NCI-H2227 (cell line): Measurements from ENCODE around the gene SMARCA4.

Experiments
- DNase-seq: peaks from one replicate; lab custom pipeline; 2025; ENCODE audit not compliant: unreplicated experiment; lab: John Stamatoyannopoulos, UW

Gene SMARCA4

DNA sequence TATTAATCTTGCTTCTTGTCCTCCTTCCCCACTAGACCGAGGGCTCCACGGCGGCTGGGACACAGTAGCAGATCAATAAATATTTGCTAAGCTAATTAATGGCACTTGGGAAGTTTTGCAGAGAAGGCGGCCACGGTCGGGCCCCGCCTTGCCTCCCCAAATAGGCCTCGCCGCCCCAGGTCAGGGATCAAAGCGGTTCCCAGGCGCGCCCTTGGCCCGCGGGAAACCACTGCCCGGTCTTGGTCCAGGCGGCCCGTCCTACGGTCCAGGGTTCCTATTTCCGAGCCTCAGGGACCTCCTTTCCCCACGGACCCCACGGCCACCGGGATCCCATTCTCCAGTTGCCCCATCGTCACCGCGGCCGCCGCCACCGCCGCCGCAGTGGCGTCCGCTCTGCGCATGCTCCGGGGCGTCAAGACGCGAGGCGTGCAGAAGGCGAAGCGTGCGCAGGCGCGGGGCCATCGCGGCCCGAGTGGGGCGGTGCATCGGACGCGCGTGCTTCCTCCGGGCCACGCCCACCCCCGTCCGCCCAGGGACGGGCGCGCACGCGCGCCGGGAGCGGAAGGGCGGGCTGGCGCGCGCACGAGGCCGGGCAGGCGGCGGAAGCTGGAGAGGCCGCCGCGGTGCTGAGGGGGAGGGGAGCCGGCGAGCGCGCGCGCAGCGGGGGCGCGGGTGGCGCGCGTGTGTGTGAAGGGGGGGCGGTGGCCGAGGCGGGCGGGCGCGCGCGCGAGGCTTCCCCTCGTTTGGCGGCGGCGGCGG, at the start of gene SMARCA4:
Gene SMARCA4 (plus strand): TSS at position 717 of the 759 bp plus-strand sequence. CDS start 23,122 bp downstream, outside the sequence.
- peak; percentile 97 for DNase-seq

DNA sequence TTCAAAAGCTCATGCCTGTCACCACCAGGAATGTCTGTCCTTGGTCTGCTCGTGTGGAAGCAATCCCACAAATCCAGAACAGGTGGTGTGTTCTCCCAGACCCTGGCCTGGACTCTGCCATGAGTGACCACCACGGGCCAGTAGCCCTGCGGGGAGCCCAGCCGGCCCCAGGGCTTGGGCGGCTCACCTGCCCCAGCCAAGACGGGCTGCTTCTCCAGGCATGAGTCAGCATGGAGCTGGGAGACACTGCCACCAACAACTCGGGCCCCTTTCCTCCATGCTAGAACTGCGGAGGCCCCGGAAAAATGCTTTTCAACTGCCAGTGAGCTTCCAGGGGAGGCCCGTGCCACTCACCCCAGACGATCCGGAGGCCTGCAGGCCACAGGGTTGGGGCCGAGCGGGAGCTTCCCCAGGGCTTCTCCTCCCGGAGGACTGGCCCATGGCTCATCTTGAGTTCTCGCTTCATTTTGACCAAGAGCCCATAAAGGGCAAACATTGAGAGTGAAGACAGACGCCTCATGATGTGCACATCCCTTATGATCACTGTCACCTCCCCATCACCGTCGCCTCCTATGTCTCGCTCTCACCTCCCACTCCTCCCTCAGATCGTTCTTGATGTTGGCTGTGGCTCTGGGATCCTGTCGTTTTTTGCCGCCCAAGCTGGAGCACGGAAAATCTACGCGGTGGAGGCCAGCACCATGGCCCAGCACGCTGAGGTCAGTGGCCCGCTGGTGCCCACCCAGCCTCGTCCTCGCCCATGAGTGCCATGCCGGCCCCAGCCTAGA, 49.1 kb upstream of the SMARCA4 start:
- DNase-seq: no peak

DNA sequence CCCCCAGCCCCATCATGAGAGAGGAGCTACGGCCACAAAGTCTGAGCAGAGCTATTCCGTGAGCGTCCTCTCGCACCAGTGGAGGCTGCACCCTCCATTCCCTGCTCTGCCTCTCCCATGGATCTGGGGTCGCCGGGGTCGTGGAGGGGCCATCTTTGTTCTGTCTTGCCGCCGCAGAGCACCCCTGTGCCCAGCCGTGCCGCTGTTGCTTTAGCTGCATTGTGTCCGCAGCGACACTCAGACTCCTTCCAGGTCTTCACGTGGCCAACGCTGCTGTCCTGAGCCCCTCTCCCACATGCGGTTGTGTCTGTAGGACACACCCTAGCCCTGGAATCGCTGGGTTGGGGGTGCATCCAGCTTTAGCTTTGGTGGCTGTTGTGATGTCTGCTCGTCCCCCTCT, 48.2 kb upstream of the SMARCA4 start:
- DNase-seq: no peak

DNA sequence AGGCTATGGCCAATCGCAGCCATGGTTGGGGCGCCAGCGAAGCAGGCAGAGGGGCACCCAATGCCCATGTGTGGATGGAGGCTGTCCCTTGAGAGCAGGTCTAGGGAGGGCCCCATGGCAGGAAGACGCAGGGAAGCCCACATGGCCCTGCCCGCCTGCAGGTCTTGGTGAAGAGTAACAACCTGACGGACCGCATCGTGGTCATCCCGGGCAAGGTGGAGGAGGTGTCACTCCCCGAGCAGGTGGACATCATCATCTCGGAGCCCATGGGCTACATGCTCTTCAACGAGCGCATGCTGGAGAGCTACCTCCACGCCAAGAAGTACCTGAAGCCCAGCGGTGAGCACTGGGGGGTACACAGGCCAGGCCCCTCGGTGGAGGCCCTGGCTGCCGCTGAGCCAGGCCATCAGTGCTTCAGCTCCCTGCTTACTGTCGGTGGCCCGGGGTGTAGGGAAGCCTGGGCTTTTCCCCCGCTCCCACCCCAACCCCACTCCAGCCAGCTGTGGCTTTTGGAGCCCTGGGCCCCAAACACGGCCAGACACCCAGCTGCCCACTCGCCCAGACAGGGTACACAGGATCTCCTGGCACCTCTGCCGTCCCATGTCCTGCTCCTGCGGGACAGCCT, 47.0 kb upstream of the SMARCA4 start:
- no peak for DNase-seq

DNA sequence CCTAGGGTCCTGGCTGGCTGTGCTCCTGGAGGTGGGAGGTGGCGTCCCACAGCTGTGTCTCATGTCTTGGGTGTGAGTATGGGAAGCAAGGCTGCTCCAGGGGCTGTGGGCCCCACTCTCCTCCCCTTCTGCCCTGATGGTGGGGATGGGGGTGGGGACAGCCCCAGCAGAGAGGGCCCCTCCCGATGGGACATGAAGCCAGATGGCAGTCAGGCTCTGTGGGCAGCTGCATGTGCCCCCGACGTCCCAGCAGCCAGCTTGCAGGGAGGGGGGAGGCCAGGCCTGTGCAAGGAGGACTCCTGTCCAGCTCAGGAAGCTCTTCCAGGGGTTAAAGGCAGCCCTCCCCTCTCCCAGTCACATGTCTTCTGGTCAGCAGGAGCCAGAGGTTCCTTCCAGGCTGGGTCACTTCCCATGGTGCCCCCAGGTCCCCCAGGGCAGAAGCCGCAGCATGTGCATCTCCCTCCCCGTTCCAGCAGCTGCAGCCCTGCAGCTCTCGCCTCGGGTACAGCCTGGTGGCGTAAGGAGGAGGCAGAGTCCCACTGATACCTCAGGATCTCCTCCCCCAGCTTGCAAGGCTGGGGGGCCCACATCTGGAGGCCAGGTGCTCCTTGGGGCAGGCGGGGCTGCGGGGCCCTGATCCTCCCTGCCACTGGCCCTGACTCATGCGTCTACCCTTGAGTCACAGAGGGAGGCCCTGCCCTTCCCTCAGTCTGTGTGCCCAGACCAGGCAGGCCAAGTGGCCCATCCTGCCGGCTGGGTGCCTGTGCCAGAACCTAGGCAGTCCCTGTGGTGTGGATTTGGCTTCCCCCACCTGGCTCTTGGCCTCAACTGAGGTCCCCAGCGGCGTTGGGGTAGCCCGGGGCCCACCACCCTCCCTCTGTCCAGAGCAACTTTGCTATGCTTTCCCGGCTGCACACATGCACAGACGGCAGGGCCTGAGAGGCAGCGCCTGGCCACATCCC, 45.4 kb upstream of the SMARCA4 start:
- no peak for DNase-seq

DNA sequence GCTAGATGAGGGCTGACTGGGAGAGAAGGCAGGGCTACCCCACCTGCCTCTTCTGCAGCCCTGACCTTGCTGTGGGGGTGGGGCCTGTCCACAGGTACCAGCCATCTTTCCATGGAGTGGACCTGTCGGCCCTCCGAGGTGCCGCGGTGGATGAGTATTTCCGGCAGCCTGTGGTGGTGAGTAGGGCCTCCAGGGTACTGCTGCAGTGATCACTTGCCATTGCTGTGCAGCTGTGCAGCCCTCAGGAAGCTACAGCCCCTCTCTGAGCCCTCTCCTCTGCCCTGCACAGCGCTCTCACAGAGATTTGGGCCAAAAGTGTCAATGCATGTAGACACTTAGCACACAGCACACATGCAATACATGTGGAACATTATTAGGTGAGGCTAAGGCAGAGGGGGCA, 44.2 kb upstream of the SMARCA4 start:
- no peak for DNase-seq

DNA sequence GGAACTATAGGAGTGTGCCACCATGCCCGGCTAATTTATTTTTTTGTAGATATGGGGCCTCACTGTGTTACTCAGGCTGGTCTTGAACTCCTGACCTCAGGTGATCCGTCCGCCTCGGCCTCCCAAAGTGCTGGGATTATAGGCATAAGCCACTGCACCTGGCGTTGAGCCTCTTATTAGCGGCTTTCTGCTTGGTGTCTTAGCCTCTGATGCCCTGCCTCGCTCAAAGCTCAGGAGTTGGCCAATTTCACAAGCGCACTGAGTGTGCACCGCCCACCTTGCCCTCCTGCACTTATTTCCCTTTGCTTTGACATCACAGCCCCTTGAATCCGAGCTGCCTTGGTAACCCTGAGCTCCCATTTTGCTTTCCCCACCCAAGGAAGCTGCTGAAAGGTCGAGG, 42.5 kb upstream of the SMARCA4 start:
- peak; percentile 7 for DNase-seq

DNA sequence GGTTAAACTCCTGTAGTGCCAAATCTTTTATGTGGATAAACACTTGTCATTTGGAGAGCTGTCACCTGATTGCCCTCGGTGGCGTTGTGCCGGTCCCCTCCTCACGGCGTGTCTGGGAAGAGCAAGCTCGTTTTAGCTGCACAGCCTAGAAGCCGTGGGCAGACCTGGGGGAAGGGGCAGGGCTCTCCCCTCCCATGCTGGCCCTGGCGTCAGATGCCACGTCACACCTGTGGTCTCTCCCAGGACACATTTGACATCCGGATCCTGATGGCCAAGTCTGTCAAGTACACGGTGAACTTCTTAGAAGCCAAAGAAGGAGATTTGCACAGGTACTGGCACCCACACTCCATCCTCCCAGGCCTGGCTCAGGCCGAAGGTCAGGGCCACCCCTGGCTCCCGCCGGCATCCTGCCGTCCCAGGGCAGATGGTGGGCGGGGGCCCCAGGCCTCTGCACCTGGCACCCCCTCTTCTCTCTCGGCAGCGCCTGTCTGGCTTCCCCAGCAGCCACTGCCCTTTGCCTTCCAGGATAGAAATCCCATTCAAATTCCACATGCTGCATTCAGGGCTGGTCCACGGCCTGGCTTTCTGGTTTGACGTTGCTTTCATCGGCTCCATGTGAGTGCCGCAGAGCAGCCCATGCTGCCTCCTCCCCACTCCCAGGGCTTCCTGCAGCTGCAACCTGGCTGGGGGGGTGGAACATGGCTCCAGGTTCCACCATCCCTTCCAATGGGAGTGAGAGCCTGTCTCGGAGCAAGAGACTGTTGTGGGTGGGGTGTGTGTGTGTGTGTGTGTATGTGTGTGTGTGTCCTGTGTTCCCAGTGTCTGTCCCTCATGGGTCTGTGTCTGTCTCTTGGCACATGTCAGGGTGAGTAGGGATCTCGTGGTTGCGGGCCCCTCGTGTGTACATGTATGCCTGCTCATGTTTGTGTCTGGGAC, 41.2 kb upstream of the SMARCA4 start:
- DNase-seq: peak; percentile 30

DNA sequence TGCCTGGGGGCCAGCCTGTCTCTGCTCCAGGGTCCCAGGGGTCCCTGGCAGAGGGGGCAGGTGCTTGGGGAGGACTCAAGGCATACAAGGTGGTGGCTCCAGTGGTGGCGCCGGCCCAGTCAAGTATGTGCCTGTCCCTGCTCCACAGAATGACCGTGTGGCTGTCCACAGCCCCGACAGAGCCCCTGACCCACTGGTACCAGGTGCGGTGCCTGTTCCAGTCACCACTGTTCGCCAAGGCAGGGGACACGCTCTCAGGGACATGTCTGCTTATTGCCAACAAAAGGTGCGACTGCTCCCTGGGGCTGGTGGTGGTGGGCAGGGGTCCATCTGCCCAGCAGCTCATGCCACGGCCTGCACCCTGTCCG, 40.6 kb upstream of the SMARCA4 start:
- no peak for DNase-seq

DNA sequence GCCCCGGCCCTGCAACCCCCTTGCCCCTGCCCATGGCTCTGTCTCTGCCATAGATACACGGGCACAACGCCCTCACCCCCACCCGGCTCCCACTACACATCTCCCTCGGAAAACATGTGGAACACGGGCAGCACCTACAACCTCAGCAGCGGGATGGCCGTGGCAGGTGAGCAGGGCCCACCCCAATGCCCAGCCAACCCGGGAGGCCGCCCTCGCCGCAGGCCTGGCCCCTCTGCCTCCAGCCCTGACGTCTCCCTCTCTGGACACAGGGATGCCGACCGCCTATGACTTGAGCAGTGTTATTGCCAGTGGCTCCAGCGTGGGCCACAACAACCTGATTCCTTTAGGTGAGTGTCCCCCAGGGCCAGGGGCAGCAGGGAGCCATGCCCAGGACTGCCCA, 40.0 kb upstream of the SMARCA4 start:
- no peak for DNase-seq

DNA sequence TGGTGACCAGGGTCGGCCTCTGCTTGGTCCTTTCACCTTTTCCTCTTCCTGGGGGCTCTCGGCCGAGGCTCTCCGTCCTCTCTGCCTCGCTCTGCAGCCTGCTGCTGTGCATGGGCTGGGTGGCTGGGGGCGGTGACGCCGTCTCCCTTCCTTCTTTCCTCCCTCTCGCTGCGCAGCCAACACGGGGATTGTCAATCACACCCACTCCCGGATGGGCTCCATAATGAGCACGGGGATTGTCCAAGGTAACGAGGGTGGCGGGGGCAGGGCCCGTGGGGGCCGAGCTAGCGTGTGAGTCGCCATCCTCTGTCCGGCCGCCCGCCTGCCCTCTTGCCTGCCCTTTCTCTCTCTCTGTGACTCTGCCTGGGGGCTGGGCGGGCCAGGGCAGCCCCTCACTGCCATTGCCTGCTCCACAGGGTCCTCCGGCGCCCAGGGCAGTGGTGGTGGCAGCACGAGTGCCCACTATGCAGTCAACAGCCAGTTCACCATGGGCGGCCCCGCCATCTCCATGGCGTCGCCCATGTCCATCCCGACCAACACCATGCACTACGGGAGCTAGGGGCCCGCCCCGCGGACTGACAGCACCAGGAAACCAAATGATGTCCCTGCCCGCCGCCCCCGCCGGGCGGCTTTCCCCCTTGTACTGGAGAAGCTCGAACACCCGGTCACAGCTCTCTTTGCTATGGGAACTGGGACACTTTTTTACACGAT, 39.5 kb upstream of the SMARCA4 start:
- DNase-seq: no peak

DNA sequence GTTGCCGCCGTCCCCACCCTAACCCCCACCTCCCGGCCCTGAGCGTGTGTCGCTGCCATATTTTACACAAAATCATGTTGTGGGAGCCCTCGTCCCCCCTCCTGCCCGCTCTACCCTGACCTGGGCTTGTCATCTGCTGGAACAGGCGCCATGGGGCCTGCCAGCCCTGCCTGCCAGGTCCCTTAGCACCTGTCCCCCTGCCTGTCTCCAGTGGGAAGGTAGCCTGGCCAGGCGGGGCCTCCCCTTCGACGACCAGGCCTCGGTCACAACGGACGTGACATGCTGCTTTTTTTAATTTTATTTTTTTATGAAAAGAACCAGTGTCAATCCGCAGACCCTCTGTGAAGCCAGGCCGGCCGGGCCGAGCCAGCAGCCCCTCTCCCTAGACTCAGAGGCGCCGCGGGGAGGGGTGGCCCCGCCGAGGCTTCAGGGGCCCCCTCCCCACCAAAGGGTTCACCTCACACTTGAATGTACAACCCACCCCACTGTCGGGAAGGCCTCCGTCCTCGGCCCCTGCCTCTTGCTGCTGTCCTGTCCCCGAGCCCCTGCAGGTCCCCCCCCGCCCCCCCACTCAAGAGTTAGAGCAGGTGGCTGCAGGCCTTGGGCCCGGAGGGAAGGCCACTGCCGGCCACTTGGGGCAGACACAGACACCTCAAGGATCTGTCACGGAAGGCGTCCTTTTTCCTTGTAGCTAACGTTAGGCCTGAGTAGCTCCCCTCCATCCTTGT, 38.8 kb upstream of the SMARCA4 start:
- DNase-seq: no peak

DNA sequence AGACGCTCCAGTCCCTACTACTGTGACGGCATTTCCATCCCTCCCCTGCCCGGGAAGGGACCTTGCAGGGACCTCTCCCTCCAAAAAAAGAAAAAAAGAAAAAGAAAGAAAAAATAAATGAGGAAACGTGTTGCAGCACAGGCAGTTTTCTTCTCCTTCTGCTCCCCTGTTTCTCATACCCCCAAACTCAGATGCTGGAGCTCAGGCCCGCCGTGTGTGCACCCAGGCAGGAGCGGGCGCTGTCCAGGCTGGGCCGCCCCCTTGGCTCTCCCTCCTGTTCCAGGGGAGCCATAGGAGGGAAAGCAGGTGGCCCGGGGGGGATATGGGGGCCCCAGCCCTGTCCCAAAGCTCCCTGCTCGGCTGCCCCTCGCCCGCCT, 38.2 kb upstream of the SMARCA4 start:
- DNase-seq: no peak

DNA sequence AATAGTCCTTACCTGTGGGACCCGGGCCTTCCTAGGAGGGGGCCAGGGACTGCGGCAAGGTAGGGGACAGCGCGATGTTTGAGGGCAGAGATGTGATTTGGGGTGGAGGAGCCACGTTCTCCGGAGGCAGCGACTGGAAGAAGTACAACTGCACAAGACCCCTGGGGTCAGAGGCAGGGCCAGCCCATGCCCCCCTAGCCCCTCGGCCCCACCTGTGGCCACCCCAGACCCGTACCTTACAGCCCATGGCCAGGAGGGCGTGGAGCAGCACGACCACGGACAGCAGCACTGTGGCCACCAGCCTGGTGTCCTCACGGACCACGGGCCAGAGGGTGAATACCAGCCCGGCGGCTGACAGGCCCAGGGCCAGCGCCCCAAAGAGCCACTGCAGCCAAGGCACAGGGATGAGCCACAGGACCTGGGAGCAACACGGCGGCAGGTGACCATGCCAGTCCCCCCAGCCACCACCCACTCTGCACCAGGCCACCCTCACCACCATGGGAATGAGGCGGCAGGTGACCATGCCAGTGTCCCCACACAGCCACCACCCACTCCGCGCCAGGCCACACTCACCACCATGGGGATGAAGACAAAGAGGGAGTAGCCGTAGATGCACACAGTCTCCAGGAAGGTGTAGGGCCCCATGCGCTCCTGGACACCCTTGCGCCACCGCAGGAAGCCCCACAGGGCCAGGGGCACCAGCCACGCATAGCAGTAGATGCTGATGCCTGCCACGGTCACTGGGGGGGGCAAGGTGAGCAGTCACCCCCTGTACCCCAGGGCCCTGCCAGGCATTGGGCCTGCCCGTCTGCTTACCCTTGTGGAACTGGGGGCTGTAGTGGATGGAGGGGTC, 37.3 kb upstream of the SMARCA4 start:
- DNase-seq: no peak

DNA sequence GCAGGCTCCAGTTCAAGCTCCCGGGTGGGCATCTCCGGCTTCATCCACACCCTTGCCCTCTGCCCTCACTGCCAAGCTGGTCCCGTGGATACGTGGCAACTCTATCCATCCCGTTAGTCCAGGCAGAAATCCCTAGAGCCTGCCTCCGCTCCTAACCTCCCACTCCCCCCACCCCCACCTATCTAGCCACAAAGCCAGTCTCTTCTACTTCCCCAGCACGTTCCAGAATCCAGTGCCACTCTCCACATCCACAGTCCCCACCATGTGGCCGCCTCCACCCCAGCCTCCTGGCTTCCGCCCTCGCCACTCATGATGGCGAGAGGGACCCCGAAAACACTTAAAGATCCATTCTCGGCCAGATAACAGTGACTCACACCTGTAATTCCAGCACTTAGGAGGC, 36.2 kb upstream of the SMARCA4 start:
- DNase-seq: no peak

DNA sequence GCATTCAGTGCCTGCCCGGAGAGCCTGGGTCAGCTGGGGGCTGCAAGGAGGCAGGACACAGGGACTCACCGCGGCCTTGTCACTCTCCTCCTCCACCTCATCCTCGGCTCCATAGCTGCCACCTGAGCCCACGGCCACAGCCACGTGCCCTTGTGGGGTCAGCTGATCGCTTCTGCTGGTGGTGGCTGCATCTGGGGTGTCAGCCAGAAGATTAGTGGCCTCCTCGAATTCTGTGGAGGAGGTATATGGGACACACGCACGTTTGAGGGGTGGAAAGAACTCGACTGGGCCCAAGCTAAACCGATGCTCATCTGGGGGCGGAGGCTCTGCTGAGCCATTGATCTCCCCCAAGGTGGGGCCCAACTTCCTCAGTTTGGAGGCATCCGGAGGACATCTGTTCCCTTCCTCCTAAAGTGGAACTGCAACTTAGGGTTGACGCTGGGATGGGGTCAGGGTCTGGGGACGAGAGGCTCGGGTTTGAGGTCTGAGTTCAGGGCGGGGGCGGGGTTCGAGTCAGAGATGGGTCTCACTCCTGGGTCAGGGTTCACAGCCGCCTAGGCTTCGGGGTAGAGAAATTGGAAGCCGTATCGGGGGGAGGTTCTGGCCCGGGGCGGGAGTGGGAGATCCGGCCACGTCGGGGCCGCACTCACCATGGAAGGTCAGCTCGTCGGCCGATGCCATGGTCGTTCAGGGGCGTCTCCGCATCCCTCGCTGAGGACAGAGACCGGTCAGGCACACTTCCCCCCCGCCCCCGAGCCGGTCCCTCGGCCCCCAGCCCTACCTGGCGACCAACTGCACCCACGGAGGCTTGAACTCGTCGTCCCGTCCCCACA, 32.9 kb upstream of the SMARCA4 start:
- DNase-seq: no peak
